ENCODE data around the gene FOXA1. TPM values are rescaled to one million over a fixed set of nuclear protein-coding genes. Genes with fewer than 3 reads are reported as not detected.

The FOXA1 gene
- total and polyA plus RNA-seq, 9 of the 15 experiments (the other 6 are each of a cell fraction or from before 2014, with no cell fraction given): 0.20 to 3.0 (median 1.3) TPM

- no peak for TF ChIP-seq ARID4B (CRISPR knock-in tag; IDR thresholded peaks at IDR 0.05)
- TF ChIP-seq, protein P1, sequence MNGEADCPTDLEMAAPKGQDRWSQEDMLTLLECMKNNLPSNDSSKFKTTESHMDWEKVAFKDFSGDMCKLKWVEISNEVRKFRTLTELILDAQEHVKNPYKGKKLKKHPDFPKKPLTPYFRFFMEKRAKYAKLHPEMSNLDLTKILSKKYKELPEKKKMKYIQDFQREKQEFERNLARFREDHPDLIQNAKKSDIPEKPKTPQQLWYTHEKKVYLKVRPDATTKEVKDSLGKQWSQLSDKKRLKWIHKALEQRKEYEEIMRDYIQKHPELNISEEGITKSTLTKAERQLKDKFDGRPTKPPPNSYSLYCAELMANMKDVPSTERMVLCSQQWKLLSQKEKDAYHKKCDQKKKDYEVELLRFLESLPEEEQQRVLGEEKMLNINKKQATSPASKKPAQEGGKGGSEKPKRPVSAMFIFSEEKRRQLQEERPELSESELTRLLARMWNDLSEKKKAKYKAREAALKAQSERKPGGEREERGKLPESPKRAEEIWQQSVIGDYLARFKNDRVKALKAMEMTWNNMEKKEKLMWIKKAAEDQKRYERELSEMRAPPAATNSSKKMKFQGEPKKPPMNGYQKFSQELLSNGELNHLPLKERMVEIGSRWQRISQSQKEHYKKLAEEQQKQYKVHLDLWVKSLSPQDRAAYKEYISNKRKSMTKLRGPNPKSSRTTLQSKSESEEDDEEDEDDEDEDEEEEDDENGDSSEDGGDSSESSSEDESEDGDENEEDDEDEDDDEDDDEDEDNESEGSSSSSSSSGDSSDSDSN (IDR thresholded peaks at IDR 0.05; ENCODE audit: borderline replicate concordance in 1 of 2, low read depth in 2 of 2, low read length in 2 of 2): no peak
- TF ChIP-seq RBM34 (IDR thresholded peaks at IDR 0.05; ENCODE audit: borderline replicate concordance, insufficient read depth, low read length): no peak
- no peak for TF ChIP-seq GABPA (tag; conservative IDR thresholded peaks at IDR 0.05; ENCODE audit: low read depth)
Measured at GRCh38 chr14:37586797-37587130, 8.3 kb downstream of the FOXA1 start (continued).
